Myocyte (in vitro differentiated cells): Measurements from ENCODE around the gene DPT. TPM values are rescaled to one million over a fixed set of nuclear protein-coding genes. Genes with fewer than 3 reads are reported as not detected.

Source experiments
- DNase-seq: peaks from one replicate; pipeline ENCODE4 v3.0.0-alpha.2; 2012; ENCODE audit warnings: low read depth
- total RNA-seq: library from RNA; depleted of rRNA; stranded (reverse); fragments of >200 nt; gene quantifications from 2 replicates; pipeline ENCODE4 v1.2.3, GENCODE V29; 2014

The DPT gene
- total RNA-seq, 1 donor from 2014 or later: not detected

GRCh38 chr1:168706391-168706992 is 22.5 kb downstream of the DPT start:
- DNase-seq: no peak

DNA sequence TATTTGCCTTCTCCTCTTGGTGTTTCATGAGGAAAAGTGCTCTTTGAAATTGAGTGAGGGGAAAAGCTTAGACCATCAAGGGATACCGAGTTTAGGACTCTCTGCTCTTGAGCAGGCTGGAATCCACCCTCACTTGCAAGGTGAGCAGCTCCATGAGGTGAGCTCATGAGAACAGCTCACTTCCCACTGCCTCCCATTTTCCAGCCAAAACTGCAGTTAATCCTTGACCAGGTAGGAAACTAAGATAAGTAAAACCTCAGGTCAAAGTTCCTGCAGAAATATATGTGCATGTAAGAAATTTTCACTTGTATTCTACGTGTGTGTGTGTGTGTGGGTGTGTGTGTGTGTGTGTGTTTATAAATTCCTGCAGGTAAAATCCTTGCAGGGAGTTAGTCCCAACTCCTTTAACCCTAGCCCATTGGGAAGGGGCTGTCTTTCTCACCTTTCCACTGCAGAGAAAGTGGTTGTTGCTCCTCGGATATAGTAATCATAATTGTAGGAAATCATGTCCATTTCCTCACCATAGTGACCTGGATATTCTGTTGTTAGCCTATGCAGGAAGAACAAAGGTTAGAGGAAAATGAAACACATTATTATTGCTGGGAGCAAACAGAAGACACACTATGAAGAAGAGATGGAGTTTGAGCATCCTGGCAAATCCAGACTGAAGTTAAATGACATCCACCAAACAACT is 28.3 kb downstream of the DPT start:
- no peak for DNase-seq

GRCh38 chr1:168698453-168698852 is 30.6 kb downstream of the DPT start:
- DNase-seq: no peak

- no peak for DNase-seq
Observed at GRCh38 chr1:168697356-168698126, 31.5 kb downstream of the DPT start.

- no peak for DNase-seq
Observed at GRCh38 chr1:168696125-168696760, 32.8 kb downstream of the DPT start.

GRCh38 chr1:168693872-168694238 is 35.2 kb downstream of the DPT start:
- DNase-seq: no peak

GRCh38 chr1:168693197-168693871 is 35.7 kb downstream of the DPT start:
- no peak for DNase-seq

DNA sequence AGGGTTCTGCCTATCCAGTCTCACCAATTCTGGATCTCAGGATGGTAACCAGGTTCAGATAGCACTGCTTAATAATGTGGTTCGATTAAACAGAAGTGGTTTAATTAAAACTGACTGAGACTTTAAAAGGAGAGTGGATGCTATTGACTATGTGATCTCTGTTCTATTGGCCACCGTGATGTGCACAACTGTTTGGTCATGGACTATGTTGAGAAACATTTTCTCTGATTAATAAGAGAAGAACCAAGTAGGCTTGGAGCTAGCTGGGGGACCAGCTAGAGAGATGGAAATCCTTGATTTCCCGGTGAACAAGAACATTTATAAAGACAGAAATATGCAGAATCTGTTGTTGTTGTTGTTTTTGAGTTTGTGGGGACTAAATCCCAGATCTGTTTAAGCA is 36.5 kb downstream of the DPT start:
- DNase-seq: no peak

DNA sequence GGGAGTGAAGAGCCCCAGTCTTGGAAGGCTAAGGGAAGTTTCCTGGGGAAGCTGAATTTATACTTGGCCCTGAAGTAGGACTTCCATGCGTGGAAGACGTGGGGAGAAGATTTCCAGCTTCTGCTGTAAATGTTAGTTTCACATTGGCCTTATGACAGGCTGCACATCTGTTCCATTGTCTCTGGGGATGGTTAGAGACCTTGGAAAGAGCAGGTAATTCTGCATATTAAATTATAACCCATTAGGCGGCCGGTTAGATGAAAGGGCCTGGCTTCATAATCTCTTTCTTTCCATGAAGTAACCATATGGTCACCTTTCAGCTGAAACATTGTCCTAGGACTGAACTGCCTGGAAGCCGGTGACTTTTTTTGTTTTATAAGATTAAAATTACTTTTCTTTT is 37.5 kb downstream of the DPT start:
- DNase-seq: no peak

DNA sequence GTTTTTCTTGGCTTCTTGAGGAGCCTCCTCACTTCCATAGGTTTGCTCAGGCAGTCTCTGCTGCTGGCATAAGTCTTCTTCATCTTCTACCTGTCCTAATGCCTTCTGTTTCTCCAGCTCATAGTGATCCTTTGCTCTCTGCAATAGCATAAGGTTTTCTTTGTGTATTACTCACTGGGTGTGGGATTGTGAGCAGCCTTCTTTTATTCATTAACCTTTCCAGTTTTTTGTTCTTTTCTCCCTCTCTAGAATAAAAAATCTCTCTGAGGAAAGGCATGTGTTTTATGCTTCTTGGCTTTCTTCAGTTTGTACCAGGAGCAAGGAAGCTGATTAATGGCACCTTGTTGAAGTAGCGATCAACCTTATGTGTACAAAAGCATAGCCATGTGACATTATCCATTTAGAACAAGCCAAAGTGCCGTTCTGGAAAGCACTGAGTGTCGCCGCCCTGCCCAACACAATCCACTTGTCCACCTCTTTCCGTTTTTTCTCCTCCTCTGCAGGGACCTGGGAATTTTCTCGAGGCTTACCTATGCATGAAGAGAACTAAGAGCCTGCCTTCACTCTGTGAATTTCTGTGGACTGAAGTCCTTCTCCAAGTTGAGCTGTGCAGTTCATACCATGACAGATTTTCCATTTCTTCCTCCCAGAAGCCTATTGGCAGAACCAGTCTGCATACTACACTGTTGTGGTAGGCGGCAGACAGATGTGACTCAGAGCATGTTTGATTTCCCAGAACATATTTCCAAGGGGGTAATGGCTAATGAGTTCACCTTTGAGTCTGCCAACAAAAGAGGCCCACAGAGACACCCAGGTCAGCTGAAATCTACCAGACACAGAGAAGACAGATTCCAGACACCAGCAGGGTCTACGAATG is 39.0 kb downstream of the DPT start:
- DNase-seq: no peak

DNA sequence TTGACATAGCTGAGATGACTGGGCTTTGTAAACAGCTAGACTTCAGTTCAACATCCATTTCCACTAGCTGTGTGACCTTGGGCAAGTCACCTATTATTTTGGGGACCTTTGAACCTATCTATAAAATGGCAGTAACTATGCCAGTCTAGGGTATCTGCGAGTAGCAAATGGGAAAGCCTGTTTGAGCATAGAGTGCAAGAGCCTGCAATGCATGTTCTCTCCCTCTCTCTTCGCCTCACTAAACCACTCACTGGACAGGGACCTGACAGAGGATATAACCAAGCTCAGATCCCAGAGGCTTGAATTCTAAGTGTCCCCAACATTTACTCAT is 39.7 kb downstream of the DPT start:
- no peak for DNase-seq

DNA sequence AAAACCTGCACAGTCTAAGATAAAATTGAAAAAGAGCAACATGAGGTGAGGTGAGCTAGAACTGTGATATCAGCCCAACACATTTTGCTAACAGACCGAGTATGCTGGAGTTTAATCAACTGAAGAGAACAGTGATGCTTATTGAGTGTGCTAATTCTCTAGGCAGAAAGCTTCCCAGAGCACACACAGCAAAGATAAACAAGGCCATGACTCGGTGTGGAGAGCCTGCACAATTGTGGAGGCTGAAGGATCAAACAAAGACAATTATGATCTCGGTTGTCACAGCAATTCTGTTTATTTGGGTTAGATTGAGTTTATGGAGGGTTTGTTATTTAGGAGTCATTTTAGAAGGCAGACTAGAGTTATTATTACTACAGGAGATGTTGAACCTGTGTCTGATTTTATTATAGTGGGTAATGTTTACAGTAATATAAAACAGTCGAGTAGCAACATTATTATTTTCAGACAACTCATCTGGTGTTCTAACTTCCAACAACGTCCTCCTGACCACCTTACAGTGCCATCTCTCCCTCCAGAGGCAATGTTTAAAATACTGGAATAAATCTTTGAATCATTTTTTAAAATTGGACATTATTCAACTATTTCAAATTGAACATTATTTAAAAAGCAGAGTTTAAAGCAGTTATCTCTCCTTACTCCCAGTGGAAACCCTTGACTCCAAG is 40.2 kb downstream of the DPT start:
- no peak for DNase-seq

- DNase-seq: no peak
Observed at GRCh38 chr1:168687816-168688215, 41.2 kb downstream of the DPT start.

GRCh38 chr1:168686666-168687065 is 42.3 kb downstream of the DPT start:
- no peak for DNase-seq

DNA sequence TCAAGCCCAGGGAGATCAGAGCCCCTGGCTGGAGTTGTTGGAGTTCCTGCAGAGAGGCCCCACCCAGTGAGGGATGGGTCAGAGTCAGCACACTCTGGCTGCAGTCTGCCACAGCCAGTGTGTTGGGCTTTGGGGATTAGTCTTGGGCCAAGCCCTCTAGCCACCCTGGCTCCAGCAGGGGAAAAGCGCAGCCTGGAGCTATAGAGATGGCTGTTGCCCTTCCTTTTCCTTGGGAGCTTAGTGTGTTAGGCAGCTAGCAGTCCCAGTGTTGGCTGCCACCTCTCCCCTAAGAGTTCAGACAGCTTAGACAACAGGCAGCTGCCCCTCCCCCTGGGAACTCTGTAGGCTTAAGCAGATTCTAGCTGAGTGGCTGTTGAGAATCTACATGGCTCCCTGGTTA is 45.1 kb downstream of the DPT start:
- no peak for DNase-seq

DNA sequence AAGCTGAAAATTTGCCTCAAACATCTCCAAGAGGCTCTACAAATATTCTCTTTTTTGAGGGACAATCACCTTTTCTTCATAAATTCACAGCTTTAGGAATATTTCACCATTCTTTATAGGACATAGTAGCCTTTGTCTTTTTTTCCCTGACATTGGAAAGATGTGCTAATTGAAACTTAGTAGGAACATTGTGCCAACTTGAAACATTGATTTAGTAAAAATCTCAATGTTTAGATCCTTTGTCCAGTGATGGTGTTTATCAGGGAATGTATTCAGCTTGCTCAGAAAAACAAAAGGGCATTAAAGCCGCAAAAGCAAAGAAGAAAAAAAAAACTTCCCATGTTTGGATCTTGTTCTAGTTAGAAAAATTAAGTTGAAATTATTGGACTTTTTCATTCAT is 52.1 kb downstream of the DPT start:
- DNase-seq: no peak

- no peak for DNase-seq
Observed at GRCh38 chr1:168676029-168676812, 52.8 kb downstream of the DPT start.

DNA sequence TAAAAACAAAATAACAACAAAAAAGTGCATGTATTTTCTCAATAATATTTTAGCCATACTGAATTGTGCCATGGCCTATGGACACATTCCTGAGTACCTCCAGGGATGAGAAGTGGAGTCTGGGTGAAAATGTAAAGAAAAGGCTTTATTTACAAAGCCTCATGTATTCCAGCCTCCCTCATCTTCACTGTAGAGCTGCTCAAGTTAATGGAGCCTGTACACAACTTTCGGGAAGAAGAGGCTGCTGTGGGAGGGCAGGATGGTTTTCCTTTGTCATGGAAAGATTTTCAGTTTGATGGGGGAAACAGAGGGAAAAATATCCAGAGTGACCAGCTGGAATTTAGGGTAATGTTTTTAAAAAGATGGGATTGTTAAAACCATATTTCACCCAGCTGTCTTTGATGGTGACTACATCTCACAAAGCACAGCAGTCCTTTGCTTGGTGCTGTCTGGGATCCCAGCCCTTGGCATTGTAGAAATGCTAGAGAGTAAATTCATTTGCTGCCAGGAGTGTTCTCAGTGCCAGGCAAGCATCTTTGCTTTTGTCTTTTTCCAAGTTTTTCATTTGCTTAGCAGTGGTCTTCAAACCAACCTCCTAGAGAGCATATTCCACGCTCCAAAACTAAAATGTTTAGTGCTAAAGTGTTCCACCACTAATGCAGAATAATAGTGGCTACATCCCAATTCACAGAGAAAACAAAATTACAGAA is 54.9 kb downstream of the DPT start:
- no peak for DNase-seq

GRCh38 chr1:168672278-168672677 is 56.7 kb downstream of the DPT start:
- no peak for DNase-seq
